ENCODE measurements around the gene EFS.

The EFS gene

GRCh38 chr14:23378612-23379220 is 13.7 kb upstream of the EFS start:
- DNase-seq (ENCODE audit: low spot score), result no peak

DNA sequence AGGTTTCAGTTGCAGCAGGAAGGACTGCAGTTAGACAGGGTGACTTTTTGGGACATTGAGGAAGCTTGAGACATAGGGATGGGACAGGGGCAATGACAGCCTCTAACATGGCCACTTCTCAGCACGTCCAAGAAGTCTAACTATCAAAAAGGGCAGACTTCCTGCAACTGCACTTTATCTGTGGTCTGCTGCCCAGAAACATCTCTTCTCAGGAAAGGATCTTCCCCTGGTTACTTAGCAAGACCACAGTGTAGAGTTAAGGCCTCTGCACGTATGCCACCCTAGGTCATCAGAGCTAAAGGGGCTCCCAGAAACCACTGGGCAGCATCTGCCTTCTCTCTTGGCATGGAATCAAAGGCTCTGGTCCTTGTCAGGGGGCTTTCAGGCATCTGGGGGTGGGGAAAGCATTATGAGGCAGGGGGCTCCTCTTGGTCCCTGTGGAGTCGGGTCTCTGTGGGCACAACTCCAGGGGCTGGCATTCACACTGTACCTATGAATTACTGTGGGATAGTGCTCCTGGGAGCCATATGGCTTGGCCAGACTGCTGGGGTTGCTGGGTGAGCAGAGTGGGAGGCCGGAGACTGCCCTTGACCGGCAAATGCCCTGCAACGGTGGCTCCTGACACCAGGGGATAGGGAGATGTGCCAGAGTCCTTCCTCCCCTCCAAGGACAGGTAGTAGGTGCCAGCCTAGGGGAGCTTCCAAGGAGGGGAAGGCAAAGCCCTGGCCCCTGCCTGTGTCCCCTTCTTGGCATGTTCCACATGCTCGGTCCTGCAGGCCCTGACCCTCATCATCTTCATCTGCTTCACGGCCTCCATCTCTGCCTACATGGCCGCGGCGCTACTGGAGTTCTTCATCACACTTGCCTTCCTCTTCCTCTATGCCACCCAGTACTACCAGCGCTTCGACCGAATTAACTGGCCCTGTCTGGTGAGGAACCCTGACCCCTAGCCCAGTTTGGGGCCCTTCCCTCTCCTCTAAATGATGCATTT is 12.9 kb upstream of the EFS start:
- no peak for DNase-seq (ENCODE audit: low spot score)

DNA sequence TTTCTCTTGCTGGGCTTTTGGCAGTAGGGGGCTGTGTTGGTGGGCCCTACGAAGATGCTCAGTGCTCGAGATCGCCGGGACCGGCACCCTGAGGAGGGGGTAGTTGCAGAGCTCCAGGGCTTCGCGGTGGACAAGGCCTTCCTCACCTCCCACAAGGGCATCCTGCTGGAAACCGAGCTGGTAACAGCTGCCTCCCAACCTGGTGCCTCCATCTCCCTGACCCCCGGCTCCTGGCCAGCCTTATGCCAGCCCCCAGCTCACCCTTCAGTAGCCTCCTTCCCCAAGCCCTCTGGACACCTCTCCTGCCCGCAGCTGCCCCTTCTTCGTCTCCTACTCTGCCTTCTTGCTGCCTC is 12.2 kb upstream of the EFS start:
- no peak for DNase-seq (ENCODE audit: low spot score)

GRCh38 chr14:23376482-23377197 is 11.7 kb upstream of the EFS start, which contains the start of gene CMTM5:
Gene CMTM5 (plus strand): TSS chr14:23377046. CDS start chr14:23377252, 206 bp downstream.
- no peak for DNase-seq (ENCODE audit: low spot score)

DNA sequence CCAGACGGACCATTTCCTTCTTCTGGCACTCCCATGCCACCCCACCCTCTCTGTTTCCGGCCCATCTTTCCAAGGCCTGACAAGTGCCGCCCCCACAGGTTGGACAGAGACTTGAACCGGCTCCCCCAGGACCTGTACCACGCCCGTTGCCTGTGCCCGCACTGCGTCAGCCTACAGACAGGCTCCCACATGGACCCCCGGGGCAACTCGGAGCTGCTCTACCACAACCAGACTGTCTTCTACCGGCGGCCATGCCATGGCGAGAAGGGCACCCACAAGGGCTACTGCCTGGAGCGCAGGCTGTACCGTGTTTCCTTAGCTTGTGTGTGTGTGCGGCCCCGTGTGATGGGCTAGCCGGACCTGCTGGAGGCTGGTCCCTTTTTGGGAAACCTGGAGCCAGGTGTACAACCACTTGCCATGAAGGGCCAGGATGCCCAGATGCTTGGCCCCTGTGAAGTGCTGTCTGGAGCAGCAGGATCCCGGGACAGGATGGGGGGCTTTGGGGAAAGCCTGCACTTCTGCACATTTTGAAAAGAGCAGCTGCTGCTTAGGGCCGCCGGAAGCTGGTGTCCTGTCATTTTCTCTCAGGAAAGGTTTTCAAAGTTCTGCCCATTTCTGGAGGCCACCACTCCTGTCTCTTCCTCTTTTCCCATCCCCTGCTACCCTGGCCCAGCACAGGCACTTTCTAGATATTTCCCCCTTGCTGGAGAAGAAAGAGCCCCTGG is 10.7 kb upstream of the EFS start:
- no peak for DNase-seq (ENCODE audit: low spot score)

- DNase-seq (ENCODE audit: low spot score), result no peak
Measured at GRCh38 chr14:23373041-23373440, 8.1 kb upstream of the EFS start.

GRCh38 chr14:23372509-23372908 is 7.5 kb upstream of the EFS start, which contains the start of gene IL25:
Gene IL25 (plus strand): TSS chr14:23372809.
- DNase-seq (ENCODE audit: low spot score), result no peak

DNA sequence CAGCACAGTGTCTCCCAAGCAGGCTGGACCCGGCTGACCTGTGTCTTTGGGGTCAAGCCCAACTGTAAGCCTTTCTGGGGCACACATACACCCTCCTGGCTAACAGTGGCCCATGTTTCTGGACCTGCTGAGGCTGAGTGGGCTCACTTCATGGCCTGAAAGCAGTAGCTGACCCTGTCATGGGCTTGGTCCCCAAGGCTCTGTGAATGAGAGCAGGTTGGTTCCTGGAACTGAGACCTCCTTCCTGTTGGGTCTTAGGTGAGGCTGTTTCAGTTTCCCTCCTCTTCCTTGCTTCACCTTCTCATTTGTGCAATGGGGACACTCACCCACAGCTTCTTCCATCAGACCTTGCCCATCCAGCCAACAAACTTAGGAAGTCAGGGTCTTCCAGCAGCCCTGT is 6.9 kb upstream of the EFS start:
- DNase-seq (ENCODE audit: low spot score), result no peak

DNA sequence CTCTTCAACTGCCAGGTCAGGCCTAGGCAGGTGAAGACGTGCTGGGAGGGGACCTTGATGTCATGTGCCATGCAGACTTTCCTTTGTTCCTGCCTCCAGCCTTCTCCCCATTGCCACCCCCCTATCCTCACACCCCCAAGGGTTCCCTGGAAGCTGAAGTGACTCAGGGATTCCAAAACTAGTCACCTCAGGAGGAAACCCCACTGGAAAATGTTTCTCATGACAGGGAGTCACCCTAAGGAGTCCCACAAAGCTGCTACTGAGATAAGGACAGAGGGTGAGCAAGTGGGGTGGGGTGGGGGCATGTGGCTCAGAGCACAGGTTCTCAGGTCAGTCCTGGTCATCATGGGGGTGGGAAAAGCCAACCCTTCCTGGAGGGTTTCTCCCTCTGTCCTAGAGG is 5.2 kb upstream of the EFS start:
- no peak for DNase-seq (ENCODE audit: low spot score)

DNA sequence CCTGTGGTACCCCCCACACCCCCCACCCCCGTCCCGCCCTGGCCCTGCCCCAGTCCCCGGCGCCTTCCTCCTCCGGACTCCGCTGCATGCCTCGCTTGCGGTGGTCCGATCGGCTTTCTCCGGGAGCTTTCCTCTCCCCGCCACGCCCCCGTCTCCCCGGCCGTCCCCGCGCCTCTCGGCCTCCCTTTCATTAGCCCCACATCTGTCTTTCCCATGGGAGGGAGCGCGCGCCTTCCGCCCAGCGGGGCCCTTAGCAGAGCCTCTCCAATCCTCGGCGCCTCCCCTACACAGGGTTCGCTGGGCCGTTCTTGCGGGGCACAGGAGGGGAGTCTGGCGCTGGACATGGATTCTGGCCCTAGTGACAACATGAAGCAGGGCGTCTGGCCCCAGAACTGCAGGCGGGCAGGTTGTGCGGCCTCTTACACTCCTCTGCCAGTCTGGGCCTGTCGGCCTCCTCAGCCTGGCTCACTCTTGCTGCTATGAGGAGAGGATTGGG is 1.5 kb upstream of the EFS start:
- DNase-seq (ENCODE audit: low spot score), result peak; percentile 77

- peak; percentile 46 for DNase-seq (ENCODE audit: low spot score)
Measured at GRCh38 chr14:23365732-23366425, 907 bp upstream of the EFS start.

DNA sequence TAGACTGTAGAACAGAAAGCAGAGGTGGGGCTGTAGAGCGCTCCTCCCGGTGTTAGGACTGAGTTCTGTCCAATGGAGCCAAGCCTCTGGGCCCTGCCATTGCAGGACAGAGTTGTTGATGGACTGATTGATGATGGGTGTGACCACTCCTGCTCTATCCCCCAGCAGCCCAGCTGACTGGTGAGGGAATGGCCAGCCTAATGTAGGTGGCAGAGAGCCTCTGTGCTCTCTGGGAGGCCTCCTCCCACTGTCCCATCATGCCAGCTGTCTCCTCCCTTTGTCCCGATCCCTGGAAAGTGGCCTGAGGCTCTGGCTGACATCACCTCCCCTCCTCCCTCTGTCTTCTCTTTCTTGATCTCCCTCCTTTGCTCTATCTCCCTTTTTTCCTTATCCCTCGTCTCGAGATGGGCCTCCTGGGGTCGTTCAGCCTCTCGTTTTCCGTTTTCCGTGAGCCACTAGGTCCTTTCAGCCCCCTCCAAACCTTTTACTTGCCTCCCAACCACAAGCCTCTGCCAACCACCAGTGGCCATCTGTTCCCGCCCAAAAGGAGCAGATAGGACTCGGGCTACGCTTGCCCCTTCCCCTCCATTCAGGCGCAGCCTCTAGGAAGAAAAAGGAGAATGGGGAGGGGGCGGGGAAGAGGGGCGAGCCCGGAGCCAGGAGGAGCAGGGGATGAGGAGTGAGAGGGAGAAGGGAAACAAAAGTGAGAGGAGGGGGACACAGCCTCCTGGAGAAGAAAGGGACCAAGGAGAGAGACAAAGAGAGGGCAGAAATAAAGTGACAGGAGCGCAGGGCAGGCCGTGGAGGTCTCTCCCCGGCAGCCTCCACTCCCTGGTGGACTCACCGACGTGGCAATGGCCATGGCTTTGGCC is 572 bp downstream of the EFS start:
- peak; percentile 42 for DNase-seq (ENCODE audit: low spot score)

GRCh38 chr14:23362200-23362599 is 2.8 kb downstream of the EFS start:
- no peak for DNase-seq (ENCODE audit: low spot score)

- no peak for DNase-seq (ENCODE audit: low spot score)
Measured at GRCh38 chr14:23361763-23362162, 3.2 kb downstream of the EFS start.

GRCh38 chr14:23361320-23361719 is 3.7 kb downstream of the EFS start:
- peak; percentile 85 for DNase-seq (ENCODE audit: low spot score)

GRCh38 chr14:23360496-23360895 is 4.5 kb downstream of the EFS start:
- no peak for DNase-seq (ENCODE audit: low spot score)

DNA sequence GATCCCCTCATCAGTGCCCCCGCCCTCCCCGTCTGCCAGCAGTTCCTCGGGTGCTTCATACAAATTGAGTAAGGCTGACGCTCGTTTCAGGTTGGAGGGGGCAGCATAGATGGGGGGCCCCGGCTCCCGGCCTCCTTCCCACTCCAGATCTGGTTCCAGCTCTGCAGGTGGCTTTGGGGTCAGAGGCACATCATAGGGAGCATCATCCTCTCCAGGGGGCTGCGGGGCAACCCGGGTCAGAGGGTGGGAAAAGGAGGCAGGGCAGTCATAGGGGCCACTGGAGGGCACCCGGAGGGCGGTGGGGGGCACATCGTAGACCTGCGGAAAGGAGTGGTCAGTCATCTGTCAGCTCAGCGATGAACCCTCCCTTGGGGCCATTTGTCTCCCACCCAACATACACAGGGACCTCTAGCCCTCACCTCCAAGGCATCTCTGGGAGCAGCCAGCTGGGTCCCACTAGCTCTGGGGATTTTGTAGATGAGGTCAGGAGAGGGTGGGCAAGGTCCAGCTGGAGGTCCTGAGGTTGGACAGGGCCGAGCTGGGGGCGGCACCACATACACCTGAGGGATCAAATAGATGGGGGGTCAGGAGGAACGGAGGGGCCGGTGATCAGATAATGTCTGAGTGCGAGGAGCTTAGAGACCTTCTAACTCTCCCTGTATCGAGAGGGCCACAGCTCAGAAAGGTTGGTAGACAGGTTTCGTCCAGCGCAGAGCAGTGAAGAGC is 5.1 kb downstream of the EFS start:
- no peak for DNase-seq (ENCODE audit: low spot score)

- no peak for DNase-seq (ENCODE audit: low spot score)
Measured at GRCh38 chr14:23359167-23359626, 5.8 kb downstream of the EFS start.

- no peak for DNase-seq (ENCODE audit: low spot score)
Measured at GRCh38 chr14:23358553-23359166, 6.3 kb downstream of the EFS start.

Data from AG08396 (cell line).